Right atrium auricular region (tissue), 2 donors: Measurements from ENCODE around the gene G6PC1. TPM values are rescaled to one million over a fixed set of nuclear protein-coding genes. Genes with fewer than 3 reads are reported as not detected.

Source experiments
- DNase-seq: peaks from one replicate; pipeline ENCODE4 v3.0.0-alpha.2; 2019; ENCODE audit warnings: low spot score
- H3K27ac ChIP-seq, 2 donors: fragments of 200-600 bp; sonication (generic); 1 replicate in 1 of 2; 2 replicates in 1 of 2; pipeline ENCODE4 v1.5.1; 2016 to 2019
- H3K27me3 ChIP-seq, 2 donors: fragments of 200-600 bp; sonication (generic); one replicate each; pipeline versions ENCODE4 v1.5.1 to v1.6.0; 2017 to 2019
- H3K36me3 ChIP-seq: fragments of 200-600 bp; sonication (generic); one replicate; pipeline ENCODE4 v1.5.1; 2016
- H3K4me1 ChIP-seq, 2 donors: fragments of 200-600 bp; sonication (generic); one replicate each; pipeline versions ENCODE4 v1.5.1 to v1.6.0; 2017 to 2019
- H3K4me3 ChIP-seq, 2 donors: fragments of 200-600 bp; sonication (generic); 1 replicate in 1 of 2; 2 replicates in 1 of 2; pipeline ENCODE4 v1.5.1; 2017 to 2019; ENCODE audit warnings: mild to moderate bottlenecking in 1 of 2, moderate library complexity in 1 of 2
- H3K9me3 ChIP-seq, 2 donors: fragments of 200-600 bp; sonication (generic); one replicate each; pipeline ENCODE4 v1.5.1; 2019
- total RNA-seq, 2 donors: library from RNA; depleted of rRNA; stranded (reverse); fragments of >200 nt; gene quantifications; one replicate each; pipeline ENCODE4 v1.1.0, GENCODE V29; 2016
- TF ChIP-seq, protein P1 (sequence below), 2 donors: fragments of 200-600 bp; sonication (generic); IDR thresholded peaks; one replicate each; pipeline ENCODE4 v1.5.1; 2019; ENCODE audit warnings: antibody characterized with exemption in 2 of 2

G6PC1 gene
- total RNA-seq, 2 donors from 2014 or later: not detected

DNA sequence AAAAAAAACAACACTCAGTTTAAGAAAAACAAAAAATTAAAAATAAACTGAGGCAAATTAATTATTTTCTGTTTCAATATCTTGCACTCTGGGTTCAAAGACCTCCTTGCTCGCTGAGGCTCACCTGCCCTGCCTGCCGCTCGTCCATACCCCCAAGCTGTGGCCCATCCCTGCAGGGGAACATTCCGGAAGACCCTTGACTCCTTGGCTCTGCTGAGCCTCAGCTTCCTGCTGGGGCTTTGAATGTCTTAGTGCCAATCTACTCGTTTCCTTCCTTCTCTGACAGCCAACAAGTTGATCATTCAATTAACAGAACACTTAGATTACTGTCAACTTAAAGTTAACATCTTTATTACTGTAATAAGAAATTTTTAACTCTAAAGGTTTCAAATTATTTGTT is 24.3 kb downstream of the G6PC1 start:
- no peaks in the 10 kb centered on the region for H3K36me3 ChIP-seq
- H3K27ac ChIP-seq: no peak overlapping the region
- no peak overlapping the region for H3K4me3 ChIP-seq
- TF ChIP-seq, protein P1, sequence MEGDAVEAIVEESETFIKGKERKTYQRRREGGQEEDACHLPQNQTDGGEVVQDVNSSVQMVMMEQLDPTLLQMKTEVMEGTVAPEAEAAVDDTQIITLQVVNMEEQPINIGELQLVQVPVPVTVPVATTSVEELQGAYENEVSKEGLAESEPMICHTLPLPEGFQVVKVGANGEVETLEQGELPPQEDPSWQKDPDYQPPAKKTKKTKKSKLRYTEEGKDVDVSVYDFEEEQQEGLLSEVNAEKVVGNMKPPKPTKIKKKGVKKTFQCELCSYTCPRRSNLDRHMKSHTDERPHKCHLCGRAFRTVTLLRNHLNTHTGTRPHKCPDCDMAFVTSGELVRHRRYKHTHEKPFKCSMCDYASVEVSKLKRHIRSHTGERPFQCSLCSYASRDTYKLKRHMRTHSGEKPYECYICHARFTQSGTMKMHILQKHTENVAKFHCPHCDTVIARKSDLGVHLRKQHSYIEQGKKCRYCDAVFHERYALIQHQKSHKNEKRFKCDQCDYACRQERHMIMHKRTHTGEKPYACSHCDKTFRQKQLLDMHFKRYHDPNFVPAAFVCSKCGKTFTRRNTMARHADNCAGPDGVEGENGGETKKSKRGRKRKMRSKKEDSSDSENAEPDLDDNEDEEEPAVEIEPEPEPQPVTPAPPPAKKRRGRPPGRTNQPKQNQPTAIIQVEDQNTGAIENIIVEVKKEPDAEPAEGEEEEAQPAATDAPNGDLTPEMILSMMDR (IDR thresholded peaks at IDR 0.05): no peak
- H3K4me1 ChIP-seq: peaks cover 0 to 34% of the 10 kb centered on the region in 2 donors
- no peaks in the 10 kb centered on the region for H3K9me3 ChIP-seq
- no peaks in the 10 kb centered on the region for H3K27me3 ChIP-seq
- DNase-seq: no peak

DNA sequence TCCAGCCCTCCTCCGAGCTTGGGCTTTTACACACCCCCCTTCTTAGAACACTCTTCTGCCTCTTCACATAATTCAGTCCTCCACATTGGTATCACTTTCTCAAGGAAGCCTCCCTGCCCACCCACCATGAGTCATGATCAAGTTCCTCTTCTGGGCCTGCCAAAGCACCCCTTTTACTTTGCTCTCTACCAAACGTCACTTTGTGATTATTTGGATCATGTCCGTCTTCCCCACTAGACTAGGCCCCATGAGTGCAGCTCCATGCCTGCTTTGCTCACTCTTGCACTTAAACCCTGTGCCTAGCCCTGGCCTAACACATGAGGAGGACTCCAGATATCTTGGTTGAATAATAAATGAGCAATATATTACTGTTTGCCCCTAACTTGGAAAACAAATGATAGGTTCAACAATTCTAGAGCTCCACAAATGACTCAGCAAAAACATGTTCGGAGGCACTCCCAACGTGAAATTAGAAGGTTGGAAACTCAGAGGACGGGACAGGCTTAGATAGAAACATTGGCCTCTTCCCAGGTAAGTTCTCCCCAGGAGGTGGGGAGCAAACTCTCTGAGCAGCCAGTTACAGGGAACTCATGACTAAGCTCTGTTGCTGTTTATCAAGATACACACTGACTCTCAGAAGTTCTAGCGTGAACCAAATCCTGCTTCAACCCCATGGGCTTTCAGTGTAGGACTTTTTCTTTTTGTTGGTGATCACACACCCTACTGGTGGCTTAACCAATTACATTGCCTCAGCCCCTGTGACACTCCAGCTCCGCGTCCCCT is 28.3 kb downstream of the G6PC1 start:
- peak; percentile 78 for DNase-seq
- H3K27me3 ChIP-seq: no peaks in the 10 kb centered on the region
- peaks cover 0 to 12% of the 10 kb centered on the region in 2 donors for H3K4me1 ChIP-seq
- TF ChIP-seq, protein P1 (IDR thresholded peaks at IDR 0.05): peak; percentile 59 to 83
- peak overlapping the region; percentile 64 to 69 for H3K27ac ChIP-seq
- no peaks in the 10 kb centered on the region for H3K9me3 ChIP-seq
- H3K4me3 ChIP-seq: no peak overlapping the region
- H3K36me3 ChIP-seq: no peaks in the 10 kb centered on the region

DNA sequence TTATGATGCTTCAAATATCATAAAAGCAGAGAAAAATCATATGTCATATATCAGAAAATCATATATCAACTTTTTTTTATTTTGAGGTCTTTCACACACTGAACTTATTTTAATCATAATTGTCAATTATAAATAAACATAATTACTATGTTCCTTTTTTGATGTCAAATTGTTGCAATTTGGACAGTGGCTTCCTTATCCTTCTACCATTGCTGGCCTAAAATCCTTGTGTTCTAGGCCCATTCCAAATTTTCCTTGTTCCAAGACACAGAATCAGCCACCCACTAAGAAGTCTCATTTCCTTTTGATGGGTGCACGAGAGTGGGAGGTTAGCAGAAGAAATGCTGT is 28.9 kb downstream of the G6PC1 start:
- Histone ChIP-seq H3K36me3 (no peaks in the 10 kb centered on the region), H3K4me1 (peaks cover 0 to 12% of the 10 kb centered on the region in 2 donors), H3K4me3 (no peak overlapping the region), H3K9me3 (no peaks in the 10 kb centered on the region), H3K27me3 (no peaks in the 10 kb centered on the region), H3K27ac (peak overlapping the region in 1 of 2 donors; percentile 69)
- TF ChIP-seq, protein P1 (IDR thresholded peaks at IDR 0.05): peak in 1 of 2 donors; percentile 4
- DNase-seq: no peak

DNA sequence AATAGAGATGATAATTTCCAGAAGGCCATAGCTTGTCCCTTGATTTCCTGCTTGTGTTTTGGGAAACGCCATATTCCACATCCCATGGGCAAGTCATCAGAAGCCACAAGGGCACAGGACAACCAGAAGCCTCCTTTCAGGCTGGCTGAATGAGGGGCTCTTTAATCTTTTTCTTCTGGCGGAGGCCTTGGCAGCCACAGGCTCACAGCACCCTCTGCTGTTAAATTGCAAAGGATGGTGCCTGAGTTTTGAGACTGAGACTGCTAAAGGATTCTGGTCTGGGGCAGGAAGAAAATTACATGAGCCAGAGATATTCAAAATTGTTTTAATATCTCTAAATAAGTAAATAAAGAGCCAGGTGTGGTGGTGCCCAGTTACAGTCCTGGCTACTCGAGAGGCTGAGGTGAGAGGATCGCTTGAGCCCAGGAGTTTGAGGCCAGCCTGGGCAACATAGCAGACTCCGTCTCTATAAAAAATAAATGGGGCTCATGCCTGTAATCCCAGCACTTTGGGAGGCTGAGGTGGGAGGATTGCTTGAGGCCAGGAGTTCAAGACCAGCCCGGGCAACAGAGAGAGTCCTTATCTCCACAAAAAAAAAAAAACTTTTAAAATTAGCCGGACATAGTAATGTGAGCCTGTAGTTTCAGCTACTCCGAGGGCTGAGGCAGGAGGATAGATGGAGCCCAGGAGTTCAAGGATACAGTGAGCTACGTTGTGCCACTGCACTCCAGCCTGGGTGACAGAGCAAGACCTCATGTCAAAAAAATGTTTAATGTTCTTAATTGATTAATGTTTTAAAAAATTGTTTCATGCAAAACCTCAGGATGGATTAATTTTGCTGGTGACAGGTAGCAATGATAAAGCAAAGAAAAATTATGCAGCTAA is 37.4 kb downstream of the G6PC1 start:
- Histone ChIP-seq H3K4me1 (no peaks in the 10 kb centered on the region), H3K9me3 (no peaks in the 10 kb centered on the region), H3K4me3 (no peak overlapping the region), H3K36me3 (no peaks in the 10 kb centered on the region), H3K27ac (no peak overlapping the region), H3K27me3 (no peaks in the 10 kb centered on the region)
- peak; percentile 59 for DNase-seq
- TF ChIP-seq, protein P1 (IDR thresholded peaks at IDR 0.05): peak; percentile 30 to 82

DNA sequence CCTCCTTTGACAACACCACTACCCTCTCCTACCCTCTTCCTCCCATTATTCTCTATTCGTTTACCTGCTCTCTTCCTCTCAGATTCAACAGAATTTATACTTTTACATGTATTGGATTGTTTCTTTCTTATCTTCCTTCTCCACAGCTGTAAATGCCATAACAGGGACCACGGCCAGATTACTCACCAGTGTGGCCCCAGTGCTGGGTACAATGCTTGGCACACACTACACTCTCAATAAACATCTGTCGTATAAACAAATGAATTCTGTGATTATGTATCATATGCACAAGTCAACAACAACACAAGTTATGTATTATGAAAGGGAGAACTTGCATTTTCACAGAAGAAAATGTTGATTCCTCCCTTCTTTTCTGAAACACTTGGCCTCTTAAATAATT is 43.6 kb downstream of the G6PC1 start:
- no peaks in the 10 kb centered on the region for H3K4me1 ChIP-seq
- H3K4me3 ChIP-seq: no peak overlapping the region
- TF ChIP-seq, protein P1 (IDR thresholded peaks at IDR 0.05): no peak
- no peaks in the 10 kb centered on the region for H3K9me3 ChIP-seq
- H3K27me3 ChIP-seq: no peaks in the 10 kb centered on the region
- DNase-seq: no peak
- H3K27ac ChIP-seq: no peak overlapping the region
- peaks cover 10% of the 10 kb centered on the region for H3K36me3 ChIP-seq
